ENCODE results near the gene AP3D1.

Gene AP3D1

GRCh38 chr19:2058570-2059421 is 92.6 kb downstream of the AP3D1 start:
- DNase-seq = no peak

- no peak for DNase-seq
Observed at GRCh38 chr19:2057484-2058469, 93.6 kb downstream of the AP3D1 start.

GRCh38 chr19:2056837-2057192 is 94.6 kb downstream of the AP3D1 start:
- DNase-seq = no peak

GRCh38 chr19:2055931-2056836 is 95.2 kb downstream of the AP3D1 start:
- peak; percentile 76 for DNase-seq

- DNase-seq = no peak
Observed at GRCh38 chr19:2054763-2055162, 96.6 kb downstream of the AP3D1 start.

- DNase-seq = no peak
Observed at GRCh38 chr19:2053601-2054389, 97.6 kb downstream of the AP3D1 start.

GRCh38 chr19:2051773-2052704 is 99.3 kb downstream of the AP3D1 start:
- no peak for DNase-seq

- peak; percentile 86 for DNase-seq
Observed at GRCh38 chr19:2050991-2051772, 100.2 kb downstream of the AP3D1 start, which contains the start of gene MKNK2. MKNK2 (minus strand) TSS chr19:2051244; CDS start chr19:2050851, 393 bp downstream.
